Activated gamma-delta T cell treated with anti-CD3 and anti-CD28 coated beads, Interleukin-2, amount 50 U/mL, for 16 hours (primary cell): ENCODE data around the gene UBA1.

Experiments
- DNase-seq: peaks from one replicate; pipeline ENCODE4 v3.0.0-alpha.2; 2020; ENCODE audit warnings: low read depth

Gene UBA1

DNA sequence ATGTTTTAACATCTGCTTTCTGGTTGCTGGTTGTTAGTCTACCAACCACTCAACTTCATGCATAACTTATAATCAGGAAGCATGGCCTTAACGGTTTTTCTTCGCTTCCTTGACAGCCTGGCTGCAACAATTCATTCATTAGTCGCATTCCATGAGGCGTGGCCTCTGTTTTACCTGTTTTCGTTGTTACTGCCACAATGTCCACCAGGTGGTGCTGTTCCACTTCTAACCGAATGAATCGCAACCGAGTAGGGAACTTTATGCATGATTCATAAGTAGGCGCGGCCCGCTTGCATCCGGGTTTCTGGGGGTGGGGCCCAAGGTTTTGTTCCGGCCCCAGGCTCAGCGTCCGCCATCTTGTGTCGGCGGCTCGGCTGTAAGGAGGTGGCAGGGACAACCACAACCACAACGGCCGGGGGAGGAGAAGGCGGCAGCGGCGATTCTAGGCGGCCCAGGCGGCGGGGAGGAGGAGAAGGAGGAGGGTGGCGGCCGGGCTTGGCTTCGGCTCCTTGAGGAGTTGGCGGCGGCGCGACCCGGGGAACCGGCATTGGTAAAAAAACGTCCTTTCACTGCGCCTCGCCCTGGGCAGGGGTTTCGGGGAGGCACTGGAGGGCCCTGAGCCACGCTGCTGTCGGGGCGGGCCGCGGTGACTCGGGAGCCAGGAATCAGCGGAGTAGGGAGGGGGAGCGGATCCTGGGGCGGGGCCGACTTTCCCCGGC is at the start of gene UBA1:
Gene UBA1 (plus strand): TSS at position 355 of the 719 bp plus-strand sequence. CDS start 4,974 bp downstream, outside the sequence.
- peak; percentile 97 for DNase-seq

- DNase-seq: no peak
These were observed 49.6 kb upstream of the UBA1 start for GRCh38 chrX:47143894-47144625.

DNA sequence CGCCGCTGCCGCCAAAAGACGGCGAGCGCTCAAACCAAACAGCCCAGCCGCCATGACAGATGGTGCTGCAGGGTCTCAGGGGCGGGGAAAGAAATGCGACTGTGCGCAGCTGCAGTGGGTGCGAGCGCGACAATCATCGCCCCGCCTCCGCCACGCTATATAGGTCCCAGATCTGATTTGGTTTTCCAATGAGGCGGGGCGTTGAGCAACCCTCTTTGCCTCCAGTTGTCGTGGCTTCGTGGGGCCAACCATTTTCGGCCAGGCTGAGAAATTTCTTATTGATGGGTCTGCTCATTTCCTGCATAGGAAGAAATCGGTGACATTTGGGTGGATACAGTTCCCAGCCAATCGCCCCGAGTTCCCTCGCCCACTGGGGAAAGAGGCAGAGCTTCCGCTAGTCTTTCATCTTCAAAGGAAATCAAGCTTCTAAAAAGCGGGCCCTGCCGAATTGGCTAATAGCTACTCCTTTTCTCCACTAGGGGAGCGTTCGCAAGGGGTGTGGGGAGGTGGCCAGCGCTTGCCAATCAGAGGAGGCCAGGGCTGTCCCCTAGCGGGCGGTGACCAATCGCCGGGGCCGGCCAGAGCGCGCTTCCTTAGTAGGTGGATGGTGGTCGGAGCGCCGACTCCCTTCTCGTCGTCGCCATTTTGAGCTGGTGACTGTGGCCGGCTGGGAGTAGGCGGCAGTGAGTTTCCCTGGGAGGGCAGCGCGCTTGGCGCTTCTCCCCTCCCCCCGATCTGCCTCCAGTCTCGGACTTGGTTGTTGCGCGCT is 48.8 kb upstream of the UBA1 start, which contains the start of the genes NDUFB11 and RBM10:
Gene NDUFB11 (minus strand): TSS at position 77 of the 769 bp plus-strand sequence. CDS start 23 bp downstream, at position 54.
Gene RBM10 (plus strand): TSS at position 596 of the 769 bp plus-strand sequence. CDS start 2,261 bp downstream, outside the sequence.
- peak; percentile 82 for DNase-seq

DNA sequence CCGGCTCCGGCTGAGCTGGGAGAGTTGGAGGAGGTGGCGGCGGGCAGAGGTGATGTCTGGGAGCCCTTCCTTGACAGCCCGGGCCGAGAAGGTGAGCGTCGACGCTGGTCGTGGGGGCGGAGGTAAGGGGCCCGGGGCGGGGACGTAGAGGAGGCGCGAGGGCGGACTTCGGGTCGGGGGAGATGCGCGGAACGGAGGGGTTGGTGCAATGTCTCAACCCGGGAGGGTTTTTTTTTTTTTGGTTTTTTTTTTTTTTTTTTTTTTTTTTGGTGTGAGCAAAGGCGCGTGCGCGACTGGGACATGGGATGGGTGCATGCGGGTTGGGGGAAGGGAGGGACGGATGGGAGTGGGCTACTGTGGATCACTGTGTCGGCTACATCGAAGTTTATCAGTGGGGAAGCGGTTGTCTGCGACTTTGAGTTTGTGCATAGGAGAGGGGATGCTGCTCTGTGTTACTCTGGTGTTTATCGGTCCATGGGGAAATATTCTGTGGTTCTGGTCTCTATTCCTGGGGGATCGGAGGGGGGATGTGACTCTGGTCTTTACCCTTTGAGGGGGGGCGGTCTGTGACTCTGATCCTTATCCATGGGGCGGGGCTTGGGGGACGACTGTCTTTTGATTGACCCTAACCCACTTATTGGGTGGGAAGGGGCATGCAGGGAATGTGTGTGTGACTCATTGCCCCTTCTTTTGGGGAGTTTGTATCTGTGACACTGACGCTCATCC is 48.1 kb upstream of the UBA1 start:
- no peak for DNase-seq

- no peak for DNase-seq
These were observed 47.3 kb upstream of the UBA1 start for GRCh38 chrX:47146121-47146935.

DNA sequence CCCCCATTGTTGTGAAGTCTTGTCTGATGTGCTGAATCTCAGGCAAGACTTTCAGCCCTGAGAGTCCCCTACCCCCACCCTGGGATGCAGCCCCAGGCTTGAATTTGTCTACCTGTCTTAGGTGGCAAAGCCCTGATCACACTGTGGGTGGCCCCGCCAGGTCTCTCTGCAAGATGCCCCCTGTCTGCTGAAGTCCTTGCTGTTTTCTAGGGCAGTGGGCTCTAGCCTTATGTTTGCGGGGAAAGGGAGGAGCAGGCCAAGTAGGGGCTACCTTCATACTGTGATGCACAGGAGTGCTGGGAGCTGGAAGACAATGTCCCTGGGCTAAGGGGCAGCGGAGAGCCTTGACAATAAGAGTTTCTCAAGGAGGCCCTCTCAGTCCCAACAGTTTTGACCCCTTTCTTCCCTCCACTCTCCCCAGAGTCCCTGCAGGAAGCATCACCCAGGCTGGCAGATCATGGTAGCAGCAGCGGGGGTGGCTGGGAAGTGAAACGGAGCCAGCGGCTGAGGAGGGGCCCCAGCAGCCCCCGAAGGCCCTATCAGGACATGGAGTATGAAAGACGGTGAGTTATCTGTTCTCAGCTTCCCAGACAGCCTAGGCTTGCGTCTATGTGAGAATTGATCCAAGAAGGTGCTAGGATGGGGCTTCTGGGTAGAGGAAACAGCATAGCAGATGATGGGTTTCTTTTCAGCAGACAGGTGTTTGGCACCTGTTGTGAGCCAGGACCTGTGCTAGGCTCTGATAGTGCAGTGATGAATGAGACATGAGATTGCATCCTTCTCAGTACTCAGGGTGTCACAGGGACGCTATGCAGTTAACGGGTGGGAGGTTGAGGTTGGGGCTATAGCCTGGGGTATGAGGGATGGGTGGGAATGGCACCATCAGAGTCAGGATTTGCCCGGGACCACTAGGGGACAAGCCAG is 46.4 kb upstream of the UBA1 start:
- DNase-seq: no peak

GRCh38 chrX:47148946-47149345 is 44.7 kb upstream of the UBA1 start:
- DNase-seq: no peak

GRCh38 chrX:47151435-47151834 is 42.2 kb upstream of the UBA1 start:
- no peak for DNase-seq

GRCh38 chrX:47156611-47157520 is 36.8 kb upstream of the UBA1 start:
- DNase-seq: no peak

- DNase-seq: no peak
These were observed 35.5 kb upstream of the UBA1 start for GRCh38 chrX:47158131-47158530.

- DNase-seq: no peak
These were observed 34.8 kb upstream of the UBA1 start for GRCh38 chrX:47158781-47159180.

DNA sequence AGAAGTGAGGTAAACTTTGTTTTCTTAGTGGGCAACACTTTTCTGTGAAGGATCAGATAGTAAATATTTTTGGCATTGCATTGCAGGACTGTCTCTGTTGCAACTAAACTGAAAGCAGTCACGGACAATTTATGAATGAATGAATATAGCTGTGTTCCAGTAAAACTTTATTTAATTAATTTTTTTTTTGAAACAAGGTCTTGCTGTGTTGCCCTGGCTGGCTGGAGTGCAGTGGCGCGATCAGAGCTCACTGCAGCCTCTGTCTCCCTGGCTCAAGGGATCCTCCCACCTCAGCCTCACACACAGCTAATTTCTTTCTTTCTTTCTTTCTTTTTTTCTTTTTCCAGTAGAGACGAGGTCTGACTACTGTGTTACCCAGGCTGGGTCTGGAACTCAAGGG is 32.8 kb upstream of the UBA1 start:
- DNase-seq: no peak

- DNase-seq: no peak
These were observed 30.6 kb upstream of the UBA1 start for GRCh38 chrX:47162927-47163583.

DNA sequence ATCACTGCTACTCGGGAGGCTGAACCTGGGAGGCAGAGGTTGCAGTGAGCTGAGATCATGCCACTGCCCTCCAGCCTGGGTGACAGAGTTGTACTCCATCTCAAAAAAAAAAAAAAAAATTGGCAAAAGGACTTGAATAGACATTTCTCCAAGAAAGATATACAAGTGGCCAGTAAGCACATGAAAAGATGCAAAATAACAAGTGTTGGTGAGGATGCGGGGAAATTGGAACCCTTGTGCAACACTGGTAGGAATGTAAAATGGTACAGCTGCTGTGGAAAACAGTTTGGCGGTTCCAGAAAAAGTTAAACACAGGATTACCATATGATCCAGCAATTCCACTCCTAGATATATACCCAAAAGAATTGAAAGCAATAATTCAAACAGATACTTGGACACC is 29.2 kb upstream of the UBA1 start:
- no peak for DNase-seq

DNA sequence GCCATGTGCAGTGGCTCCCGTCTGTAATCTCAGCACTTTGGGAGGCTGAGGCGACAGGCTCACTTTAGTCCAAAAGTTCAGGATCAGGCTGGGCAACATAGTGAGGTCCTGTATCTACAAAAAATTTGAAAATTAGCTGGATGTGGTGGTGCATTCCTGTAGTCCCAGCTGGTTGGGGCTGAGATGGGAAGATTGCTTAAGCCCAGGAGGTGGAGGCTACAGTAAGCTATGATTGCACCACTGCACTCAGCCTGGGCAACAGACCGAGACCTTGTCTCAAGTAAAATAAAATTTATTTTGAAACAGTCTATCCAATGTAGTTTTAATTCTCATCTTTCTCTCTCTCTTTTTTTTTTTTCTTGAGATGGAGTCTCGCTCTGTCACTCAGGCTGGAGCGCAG is 27.5 kb upstream of the UBA1 start:
- DNase-seq: no peak

DNA sequence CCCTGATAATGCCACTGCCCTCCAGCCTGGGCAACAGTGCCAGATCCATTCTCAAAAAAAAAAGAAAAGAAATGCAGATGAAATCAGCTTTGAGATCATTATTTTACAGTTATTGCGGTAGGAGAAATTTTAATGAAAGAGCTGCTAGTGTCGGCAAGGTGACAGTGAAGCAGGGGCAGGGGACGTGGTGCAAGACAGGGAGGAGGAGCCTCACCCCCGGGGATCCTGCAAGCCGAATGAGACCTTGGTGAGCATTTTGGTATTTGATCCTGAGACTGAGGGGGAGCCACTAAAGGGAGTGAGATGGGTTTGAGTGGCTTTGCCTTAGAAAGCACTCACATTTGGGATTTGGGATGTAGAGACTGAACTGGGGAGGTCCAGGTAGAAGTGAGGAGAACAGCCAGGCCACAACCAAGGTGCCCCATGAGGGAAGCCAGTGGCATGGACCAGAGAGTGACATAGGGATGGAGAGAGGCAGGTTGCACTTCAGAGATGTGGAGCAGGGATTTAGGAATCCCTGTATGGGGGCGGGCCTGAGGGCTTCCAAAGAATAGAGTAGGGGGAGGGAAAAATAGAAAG is 25.0 kb upstream of the UBA1 start:
- DNase-seq: no peak

GRCh38 chrX:47169273-47169672 is 24.4 kb upstream of the UBA1 start:
- DNase-seq: no peak
